ENCODE results near the gene NBAS. TPM values are rescaled to one million over a fixed set of nuclear protein-coding genes. Genes with fewer than 3 reads are reported as not detected.

Gene NBAS
- total RNA-seq, 1 experiment from 2014 or later: 32.5 TPM

DNA sequence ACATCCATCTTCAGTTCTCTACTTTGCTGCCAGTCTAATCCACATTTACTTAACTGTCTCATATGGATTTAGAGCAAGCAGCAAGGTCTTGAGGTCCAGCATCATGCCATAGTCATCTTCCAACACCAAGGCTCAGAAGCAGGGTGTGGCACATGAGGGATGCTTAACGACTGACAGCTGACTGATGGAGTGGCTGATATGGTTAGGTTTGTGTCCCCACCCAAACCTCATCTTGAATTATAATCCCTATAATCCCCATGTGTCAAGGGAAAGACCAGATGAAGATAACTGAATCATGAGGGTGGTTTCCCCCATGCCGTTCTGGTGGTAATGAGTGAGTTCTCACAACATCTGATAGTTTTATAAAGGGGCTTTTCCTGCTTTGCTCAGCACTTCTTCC is 257.3 kb downstream of the NBAS start:
- Mint-ChIP-seq H3K36me3 (ENCODE audit: insufficient read depth in 1 of 3, low read depth in 3 of 3) (peaks cover 0 to 9% (median 6%) of the 10 kb centered on the region in 3 experiments; a peak in 5 of 7 replicates), H3K27ac (no peak overlapping the region), H3K27me3 (ENCODE audit: low read depth) (no peaks in the 10 kb centered on the region), H3K4me3 (no peak overlapping the region), H3K9me3 (no peaks in the 10 kb centered on the region), H3K4me1 (peaks cover 0 to 5% of the 10 kb centered on the region in 2 experiments; a peak in 2 of 4 replicates)
- H3K14ac ChIP-seq (ENCODE audit: insufficient read depth, low read length): no peak overlapping the region
- H3K4me2 ChIP-seq (ENCODE audit: insufficient read depth, insufficient read length, low read length): no peak overlapping the region
- H2AFZ ChIP-seq (ENCODE audit: low read length): no peak overlapping the region
- no peak overlapping the region for H3K18ac ChIP-seq (ENCODE audit: insufficient read length, low read depth, low read length)
- no peak overlapping the region for H3T11ph ChIP-seq (ENCODE audit: low read length)
- no peaks in the 10 kb centered on the region for H3K27me3 ChIP-seq (ENCODE audit: insufficient read depth, low read length)
- H3K23me2 ChIP-seq (ENCODE audit: insufficient read length, low read depth, low read length, poor library complexity, severe bottlenecking): no peaks in the 10 kb centered on the region
- no peak for TF ChIP-seq CTCF (conservative IDR thresholded peaks at IDR 0.05)
- no peak overlapping the region for H3K23ac ChIP-seq (ENCODE audit: insufficient read length, low read depth, low read length)
- DNase-seq: no peak
- H4K8ac ChIP-seq (replicated peaks; ENCODE audit: insufficient read length, low read depth, low read length): no peak overlapping the region
- no CpG with 5 or more reads among the region's 2 CpGs for WGBS (ENCODE audit: extremely low coverage, insufficient read length, low lambda C conversion rate)
- no peak overlapping the region for H2BK15ac ChIP-seq (ENCODE audit: low read depth, low read length)
- no peak overlapping the region for H3K56ac ChIP-seq (ENCODE audit: insufficient read length, low read depth, low read length)
- H4K20me1 ChIP-seq (ENCODE audit: control insufficient read depth, insufficient read depth, insufficient read length): no peaks in the 10 kb centered on the region
- no peak overlapping the region for H2BK5ac ChIP-seq (ENCODE audit: insufficient read length, low read length)
- no peak overlapping the region for H3K9ac ChIP-seq (ENCODE audit: extremely low read depth, insufficient read length, low read length)
- H4K91ac ChIP-seq (ENCODE audit: insufficient read length, low read depth, low read length): no peak overlapping the region
- no peak overlapping the region for H4K5ac ChIP-seq (ENCODE audit: insufficient read length, low read depth, low read length)
- no peaks in the 10 kb centered on the region for H3K79me2 ChIP-seq (ENCODE audit: insufficient read depth, low read length)
- no peaks in the 10 kb centered on the region for H3K9me3 ChIP-seq (ENCODE audit: control insufficient read depth, low read depth, low read length)
- no peak overlapping the region for H2BK12ac ChIP-seq (ENCODE audit: insufficient read length, low read depth, low read length)
- no peak overlapping the region for H3K27ac ChIP-seq (ENCODE audit: insufficient read length, low read depth, low read length)
- no peak overlapping the region for H3K4ac ChIP-seq (ENCODE audit: low read depth, low read length)
- no peaks in the 10 kb centered on the region for H3K79me1 ChIP-seq (ENCODE audit: insufficient read depth, low read depth, low read length, poor library complexity, severe bottlenecking)
- H3K4me1 ChIP-seq (ENCODE audit: insufficient read depth, low read length): no peaks in the 10 kb centered on the region
- H2BK20ac ChIP-seq (ENCODE audit: low read depth, low read length, poor library complexity, severe bottlenecking): no peak overlapping the region
- H2AK5ac ChIP-seq (ENCODE audit: insufficient read length, low read length): no peak overlapping the region
- H2BK120ac ChIP-seq (ENCODE audit: low read depth, low read length, poor library complexity, severe bottlenecking): no peak overlapping the region
